Measurements from ENCODE around the gene CORO6. TPM values are rescaled to one million over a fixed set of nuclear protein-coding genes. Genes with fewer than 3 reads are reported as not detected.

CORO6 gene
- total and polyA plus RNA-seq, 2 of the 4 experiments (the other 2 are of a cell fraction), result 3.4 to 7.6 TPM

- no peak overlapping the region for H4K5ac ChIP-seq (ENCODE audit: low read depth, low read length)
- H2BK120ac ChIP-seq (ENCODE audit: low read depth, low read length), result no peak overlapping the region
- intact Hi-C loops (cut with micrococcal nuclease) (loop anchor here (10.0 kb wide), 1 partner anchor 421 kb away; no protein-coding TSS in a partner anchor), in situ Hi-C loops (cut with MboI; ENCODE audit: low sequenced_read_pairs) (no loop called here), dilution Hi-C loops (cut with HindIII; ENCODE audit: low sequenced_read_pairs, unreplicated experiment) (no loop called here)
- no peaks in the 10 kb centered on the region for H4K20me1 ChIP-seq (ENCODE audit: insufficient read depth, low read length)
- no peak overlapping the region for H3K9ac ChIP-seq (ENCODE audit: low read depth, low read length)
- peaks cover 2% of the 10 kb centered on the region; the same call in 1 of the 2 replicates for H3K9me1 ChIP-seq (ENCODE audit: insufficient read depth, low read length)
- H3K79me1 ChIP-seq (ENCODE audit: low read depth in 1 of 2, low read length in 2 of 2), result peaks cover 5 to 29% of the 10 kb centered on the region in 2 experiments
- H2BK20ac ChIP-seq (ENCODE audit: low read depth, low read length), result no peak overlapping the region
- H2BK5ac ChIP-seq (ENCODE audit: low read depth, low read length, poor library complexity, severe bottlenecking), result no peak overlapping the region
- H2AK5ac ChIP-seq (ENCODE audit: low read depth, low read length), result no peak overlapping the region
- H2BK15ac ChIP-seq (ENCODE audit: low read depth, low read length), result no peak overlapping the region
- no TSS peak for BruUV-seq (replicated peaks)
- no peak overlapping the region for H3K4ac ChIP-seq (ENCODE audit: low read depth, low read length)
- H4K8ac ChIP-seq (ENCODE audit: low read depth in 2 of 2, low read length in 2 of 2), result peak overlapping the region in 1 of 2 experiments; percentile 50; a peak in 1 of 4 replicates
- H3K56ac ChIP-seq (ENCODE audit: extremely low read depth, insufficient read depth, low read length), result no peak overlapping the region
- no peaks in the 10 kb centered on the region for H3K9me3 ChIP-seq (ENCODE audit: control insufficient read depth, insufficient read depth, low read length)
- H4K91ac ChIP-seq (ENCODE audit: insufficient read depth, low read depth, low read length), result no peak overlapping the region
- no peak for DNase-seq
- H3K23ac ChIP-seq (ENCODE audit: low read depth, low read length), result 0 out of 2 replicates have a peak overlapping the region, but pooled peaks have one; percentile 59
- no peaks in the 10 kb centered on the region for H3K27me3 ChIP-seq (ENCODE audit: control insufficient read depth, insufficient read depth, low read length)
- no peak for ATAC-seq (ENCODE audit: low read depth)
- no peak overlapping the region; the same call in 1 of the 2 replicates for H3K4me2 ChIP-seq (ENCODE audit: low read depth, low read length)
- H2AFZ ChIP-seq (replicated peaks; ENCODE audit: low read length, poor library complexity), result peak overlapping the region; percentile 88
- TF ChIP-seq ELK1 (IDR thresholded peaks at IDR 0.05; ENCODE audit: borderline replicate concordance, low read depth, low read length), result no peak
- TF ChIP-seq SMC3 (IDR thresholded peaks at IDR 0.05; ENCODE audit: low read depth, low read length), result no peak
- no peak for TF ChIP-seq RCOR1 (IDR thresholded peaks at IDR 0.05; ENCODE audit: insufficient replicate concordance, low read length)
- TF ChIP-seq MAZ (IDR thresholded peaks at IDR 0.05; ENCODE audit: borderline replicate concordance, low read depth, low read length), result no peak
- no peak for TF ChIP-seq CEBPB (IDR thresholded peaks at IDR 0.05; ENCODE audit: low read depth, low read length)
- no peak for TF ChIP-seq CTCF (conservative IDR thresholded peaks at IDR 0.05; ENCODE audit: low read depth, low read length)
- TF ChIP-seq MXI1 (IDR thresholded peaks at IDR 0.05; ENCODE audit: borderline replicate concordance, low read depth, low read length), result no peak
- no peak for TF ChIP-seq RAD21 (IDR thresholded peaks at IDR 0.05; ENCODE audit: low read length)
- TF ChIP-seq BHLHE40 (IDR thresholded peaks at IDR 0.05; ENCODE audit: low read depth, low read length), result no peak
- no peak for TF ChIP-seq POLR2A (IDR thresholded peaks at IDR 0.05; ENCODE audit: low read depth, low read length)
- no peak for TF ChIP-seq MAFK (IDR thresholded peaks at IDR 0.05; ENCODE audit: low read depth, low read length)
- no peak for TF ChIP-seq FOS (IDR thresholded peaks at IDR 0.05; ENCODE audit: low read depth, low read length)
- no peak for TF ChIP-seq NFE2L2 (IDR thresholded peaks at IDR 0.05; ENCODE audit: low read depth, low read length)
- no peak overlapping the region for H3K18ac ChIP-seq (ENCODE audit: low read depth, low read length)
- H3K4me1 ChIP-seq (ENCODE audit: control insufficient read depth, insufficient read depth, low read length), result peaks cover 3% of the 10 kb centered on the region
- H3K4me3 ChIP-seq (ENCODE audit: insufficient read depth, low read depth, low read length), result peak overlapping the region; percentile 51; the same call in 1 of the 2 replicates
- no peak overlapping the region for H3K27ac ChIP-seq (ENCODE audit: insufficient read depth, low read length)
- WGBS, 2 experiments (ENCODE audit: extremely low coverage in 2 of 2, insufficient read length in 1 of 2), result 24% methylated on average over 42 of the region's 55 CpGs; no CpG with 5 or more reads in 1 of the 2 experiments
- peak overlapping the region; percentile 80 for H2AK9ac ChIP-seq (replicated peaks; ENCODE audit: low read depth, low read length, poor library complexity)
- ChIA-PET POLR2A (ENCODE audit: unreplicated experiment) (no interaction called here), CTCF (no interaction called here)
- H3K36me3 ChIP-seq (ENCODE audit: control insufficient read depth, insufficient read depth, low read length), result peaks cover 10% of the 10 kb centered on the region; the same call in 1 of the 2 replicates
- no peak overlapping the region for H3K14ac ChIP-seq (replicated peaks; ENCODE audit: low read depth, low read length)
Measured at GRCh38 chr17:29565643-29566472, 56.9 kb downstream of the CORO6 start.
